ENCODE results near the gene NF2.
A peak's percentile ranks its signal among the peaks of the same experiment; 100 is the strongest.

NF2 gene

DNA sequence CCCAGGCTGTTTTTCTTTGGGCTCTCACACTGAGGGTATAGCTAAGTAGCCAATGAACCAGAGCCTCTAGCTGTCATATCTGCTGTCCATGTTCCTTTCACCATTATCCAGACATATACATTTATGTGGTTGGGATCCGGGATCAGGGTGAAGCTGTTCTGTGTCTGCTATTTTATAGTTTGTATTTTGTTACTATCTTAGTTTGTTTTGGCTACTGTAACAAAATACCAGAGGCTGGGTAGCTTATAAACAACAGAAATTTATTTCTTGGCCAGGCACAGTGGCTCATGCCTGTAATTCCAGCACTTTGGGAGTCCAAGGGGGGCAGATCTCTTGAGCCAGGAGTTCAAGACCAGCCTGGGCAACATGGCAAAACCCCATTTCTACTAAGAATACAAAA is 75.9 kb downstream of the NF2 start:
- TF ChIP-seq, protein P1, sequence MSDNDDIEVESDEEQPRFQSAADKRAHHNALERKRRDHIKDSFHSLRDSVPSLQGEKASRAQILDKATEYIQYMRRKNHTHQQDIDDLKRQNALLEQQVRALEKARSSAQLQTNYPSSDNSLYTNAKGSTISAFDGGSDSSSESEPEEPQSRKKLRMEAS (IDR thresholded peaks at IDR 0.05; ENCODE audit: low read depth, low read length) = no peak
- TF ChIP-seq MYC (IDR thresholded peaks at IDR 0.05; ENCODE audit: low read depth, low read length) (no peak), POLR2A (IDR thresholded peaks at IDR 0.05; ENCODE audit: extremely low read depth, insufficient read length) (no peak)
- TF ChIP-seq, protein P2, sequence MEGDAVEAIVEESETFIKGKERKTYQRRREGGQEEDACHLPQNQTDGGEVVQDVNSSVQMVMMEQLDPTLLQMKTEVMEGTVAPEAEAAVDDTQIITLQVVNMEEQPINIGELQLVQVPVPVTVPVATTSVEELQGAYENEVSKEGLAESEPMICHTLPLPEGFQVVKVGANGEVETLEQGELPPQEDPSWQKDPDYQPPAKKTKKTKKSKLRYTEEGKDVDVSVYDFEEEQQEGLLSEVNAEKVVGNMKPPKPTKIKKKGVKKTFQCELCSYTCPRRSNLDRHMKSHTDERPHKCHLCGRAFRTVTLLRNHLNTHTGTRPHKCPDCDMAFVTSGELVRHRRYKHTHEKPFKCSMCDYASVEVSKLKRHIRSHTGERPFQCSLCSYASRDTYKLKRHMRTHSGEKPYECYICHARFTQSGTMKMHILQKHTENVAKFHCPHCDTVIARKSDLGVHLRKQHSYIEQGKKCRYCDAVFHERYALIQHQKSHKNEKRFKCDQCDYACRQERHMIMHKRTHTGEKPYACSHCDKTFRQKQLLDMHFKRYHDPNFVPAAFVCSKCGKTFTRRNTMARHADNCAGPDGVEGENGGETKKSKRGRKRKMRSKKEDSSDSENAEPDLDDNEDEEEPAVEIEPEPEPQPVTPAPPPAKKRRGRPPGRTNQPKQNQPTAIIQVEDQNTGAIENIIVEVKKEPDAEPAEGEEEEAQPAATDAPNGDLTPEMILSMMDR (IDR thresholded peaks at IDR 0.05; ENCODE audit: low read depth, low read length) = no peak

DNA sequence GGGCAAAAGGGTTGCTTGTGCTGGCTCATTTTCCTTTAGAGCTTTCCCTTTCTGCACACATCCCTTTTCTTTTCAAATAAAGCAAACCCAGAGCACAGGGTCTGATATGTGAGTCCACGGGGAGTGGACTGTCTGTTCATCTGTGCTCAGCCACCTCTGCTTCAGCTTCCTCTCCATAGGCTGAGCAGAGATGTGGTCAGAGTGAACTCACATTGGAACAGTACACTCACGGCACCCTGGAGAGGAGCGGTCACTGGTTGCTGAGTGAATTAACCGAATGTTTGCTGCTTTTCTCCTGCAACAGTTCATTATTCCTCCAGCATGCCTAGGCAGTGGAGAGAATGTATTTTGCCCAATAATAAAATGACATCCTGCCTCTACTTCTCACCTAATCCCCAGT is 80.1 kb downstream of the NF2 start:
- no peak for DNase-seq (ENCODE audit: low read depth)
- no peak for TF ChIP-seq POLR2A (IDR thresholded peaks at IDR 0.05; ENCODE audit: extremely low read depth, insufficient read length)
- TF ChIP-seq, protein P2 (IDR thresholded peaks at IDR 0.05; ENCODE audit: low read depth, low read length) = no peak
- TF ChIP-seq MYC (IDR thresholded peaks at IDR 0.05; ENCODE audit: low read depth, low read length) = no peak
- TF ChIP-seq, protein P1 (IDR thresholded peaks at IDR 0.05; ENCODE audit: low read depth, low read length) = no peak
- H3K4me3 ChIP-seq (ENCODE audit: low read depth, low read length) = no peak overlapping the region

More for the DNA sequence above, 75.9 kb downstream of the NF2 start:
- no peak for DNase-seq (ENCODE audit: low read depth)
- H3K4me3 ChIP-seq (ENCODE audit: low read depth, low read length) = no peak overlapping the region

DNA sequence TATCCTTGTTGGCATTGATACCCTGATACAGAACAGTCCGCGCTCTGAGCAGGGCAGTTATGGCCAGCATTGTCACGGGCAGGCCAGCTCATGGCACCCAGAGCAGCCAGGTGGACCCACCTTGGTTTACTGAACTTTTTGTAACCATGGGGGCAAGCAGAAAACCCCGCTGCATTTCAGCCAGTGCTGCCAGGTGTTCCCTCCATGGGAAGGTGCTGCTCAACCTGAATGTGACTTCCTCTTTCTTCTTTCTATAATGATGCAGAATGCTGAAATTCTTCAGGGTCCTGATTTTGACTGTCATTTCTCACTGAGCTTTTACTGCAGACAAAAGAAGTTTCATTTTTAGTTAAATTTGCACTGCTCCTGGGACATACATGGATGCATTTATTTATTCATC is 80.8 kb downstream of the NF2 start:
- no peak for DNase-seq (ENCODE audit: low read depth)
- TF ChIP-seq, protein P2 (IDR thresholded peaks at IDR 0.05; ENCODE audit: low read depth, low read length) = no peak
- TF ChIP-seq MYC (IDR thresholded peaks at IDR 0.05; ENCODE audit: low read depth, low read length) (no peak), POLR2A (IDR thresholded peaks at IDR 0.05; ENCODE audit: extremely low read depth, insufficient read length) (no peak)
- TF ChIP-seq, protein P1 (IDR thresholded peaks at IDR 0.05; ENCODE audit: low read depth, low read length) = no peak
- H3K4me3 ChIP-seq (ENCODE audit: low read depth, low read length) = no peak overlapping the region

DNA sequence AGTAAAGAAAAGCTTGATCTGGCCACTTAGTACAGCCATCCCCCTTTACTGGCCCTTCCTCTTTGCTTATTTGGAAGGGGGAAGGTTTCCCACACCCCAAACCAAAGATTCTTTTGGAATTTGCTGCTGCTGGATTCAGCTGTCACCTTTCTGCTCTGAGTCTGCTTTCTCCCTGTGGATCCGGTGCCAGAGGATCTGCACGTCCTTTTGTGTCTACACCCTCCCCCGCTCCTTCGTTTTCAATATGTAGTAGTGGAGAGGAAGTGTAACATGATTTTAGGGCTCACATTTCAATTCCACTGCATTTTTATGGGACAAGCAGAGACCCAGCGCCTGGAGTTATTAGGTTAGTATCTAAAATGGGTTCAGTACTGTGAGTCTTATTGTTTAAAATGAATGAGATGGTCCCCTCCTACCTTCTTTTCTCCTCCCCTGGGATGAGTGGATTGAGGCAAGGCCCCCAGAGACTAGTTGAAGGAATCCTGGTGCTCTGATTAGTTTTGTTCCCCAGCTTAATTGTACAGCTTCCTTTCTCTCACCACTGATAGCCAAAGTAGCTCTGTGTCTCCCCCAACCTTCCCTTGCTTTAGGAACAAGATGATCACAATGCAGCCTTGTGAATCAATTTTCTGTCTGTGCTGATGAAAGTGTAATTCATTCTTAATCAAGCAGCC is 85.9 kb downstream of the NF2 start:
- no peak for DNase-seq (ENCODE audit: low read depth)
- no peak overlapping the region for H3K4me3 ChIP-seq (ENCODE audit: low read depth, low read length)
- TF ChIP-seq POLR2A (IDR thresholded peaks at IDR 0.05; ENCODE audit: extremely low read depth, insufficient read length) (no peak), MYC (IDR thresholded peaks at IDR 0.05; ENCODE audit: low read depth, low read length) (no peak)
- TF ChIP-seq, protein P2 (IDR thresholded peaks at IDR 0.05; ENCODE audit: low read depth, low read length) = no peak
- TF ChIP-seq, protein P1 (IDR thresholded peaks at IDR 0.05; ENCODE audit: low read depth, low read length) = no peak

DNA sequence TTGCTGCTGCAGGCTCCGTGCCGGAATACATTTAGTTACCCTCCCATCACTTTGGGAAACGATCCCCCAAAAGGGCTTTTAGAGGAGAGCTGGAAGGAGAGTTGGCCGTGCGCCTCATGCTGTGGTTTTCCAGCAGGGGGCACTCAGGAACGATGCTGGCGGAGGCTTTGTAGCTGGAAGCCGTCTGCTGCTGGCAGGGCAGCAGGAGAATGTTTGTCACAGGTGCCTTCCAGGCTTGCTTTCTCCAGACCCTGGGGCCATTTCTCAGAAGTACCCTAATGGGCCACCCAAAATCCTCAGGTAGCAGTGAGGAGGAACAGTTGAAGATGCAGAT is 86.4 kb downstream of the NF2 start:
- TF ChIP-seq, protein P2 (IDR thresholded peaks at IDR 0.05; ENCODE audit: low read depth, low read length) = peak; percentile 67
- TF ChIP-seq, protein P1 (IDR thresholded peaks at IDR 0.05; ENCODE audit: low read depth, low read length) = no peak
- DNase-seq (ENCODE audit: low read depth) = peak; percentile 47
- H3K4me3 ChIP-seq (ENCODE audit: low read depth, low read length) = no peak overlapping the region

All from NB4 (cell line).